DND-41 (cell line): ENCODE measurements around the gene TRRAP.

Experiments
- EZH2 ChIP-seq: IDR thresholded peaks from 3 replicates; pipeline ENCODE4 v1.6.1; 2012; ENCODE audit warnings: borderline replicate concordance, low read depth, mild to moderate bottlenecking, moderate library complexity, low read length, inconsistent platforms; ENCODE audit not compliant: severe bottlenecking
- TF ChIP-seq, protein P1 (sequence below): IDR thresholded peaks from 2 replicates; pipeline ENCODE4 v1.5.1; 2012; ENCODE audit warnings: borderline replicate concordance, low read length, moderate library complexity, mild to moderate bottlenecking; ENCODE audit not compliant: poor library complexity, severe bottlenecking; ENCODE audit errors: extremely low read depth

DNA sequence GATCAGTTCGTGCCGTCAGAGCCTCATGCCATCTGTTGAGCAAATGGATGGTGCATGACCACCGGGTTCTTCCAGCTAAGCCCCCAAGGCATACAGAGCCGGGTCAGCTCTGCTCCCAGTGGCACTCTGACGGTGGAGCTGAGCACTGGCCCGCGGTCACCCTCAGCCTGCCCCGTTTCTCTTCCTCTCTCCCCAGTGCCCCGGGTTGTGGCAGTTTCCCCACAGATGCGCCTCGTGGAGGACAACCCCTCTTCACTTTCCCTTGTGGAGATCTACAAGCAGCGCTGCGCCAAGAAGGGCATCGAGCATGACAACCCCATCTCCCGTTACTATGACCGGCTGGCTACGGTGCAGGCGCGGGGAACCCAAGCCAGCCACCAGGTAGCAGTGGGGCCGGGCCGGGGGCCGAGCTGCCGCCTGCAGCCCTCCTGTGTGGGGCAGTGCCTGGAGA, 129.9 kb downstream of the TRRAP start:
- TF ChIP-seq EZH2, result no peak
- TF ChIP-seq, protein P1, sequence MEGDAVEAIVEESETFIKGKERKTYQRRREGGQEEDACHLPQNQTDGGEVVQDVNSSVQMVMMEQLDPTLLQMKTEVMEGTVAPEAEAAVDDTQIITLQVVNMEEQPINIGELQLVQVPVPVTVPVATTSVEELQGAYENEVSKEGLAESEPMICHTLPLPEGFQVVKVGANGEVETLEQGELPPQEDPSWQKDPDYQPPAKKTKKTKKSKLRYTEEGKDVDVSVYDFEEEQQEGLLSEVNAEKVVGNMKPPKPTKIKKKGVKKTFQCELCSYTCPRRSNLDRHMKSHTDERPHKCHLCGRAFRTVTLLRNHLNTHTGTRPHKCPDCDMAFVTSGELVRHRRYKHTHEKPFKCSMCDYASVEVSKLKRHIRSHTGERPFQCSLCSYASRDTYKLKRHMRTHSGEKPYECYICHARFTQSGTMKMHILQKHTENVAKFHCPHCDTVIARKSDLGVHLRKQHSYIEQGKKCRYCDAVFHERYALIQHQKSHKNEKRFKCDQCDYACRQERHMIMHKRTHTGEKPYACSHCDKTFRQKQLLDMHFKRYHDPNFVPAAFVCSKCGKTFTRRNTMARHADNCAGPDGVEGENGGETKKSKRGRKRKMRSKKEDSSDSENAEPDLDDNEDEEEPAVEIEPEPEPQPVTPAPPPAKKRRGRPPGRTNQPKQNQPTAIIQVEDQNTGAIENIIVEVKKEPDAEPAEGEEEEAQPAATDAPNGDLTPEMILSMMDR, result no peak
